HEK293 (cell line): ENCODE measurements around the gene HYPK.

Experiments
- CTCF ChIA-PET: fragments of 350-600 bp; formaldehyde crosslinking; extraction: SDS; loops from one replicate; lab custom pipeline; 2021; ENCODE audit warnings: antibody characterized with exemption; lab: Yijun Ruan, JAX
- POLR2A ChIA-PET: fragments of 300-600 bp; formaldehyde crosslinking; extraction: SDS; loops from one replicate; lab custom pipeline; 2020; ENCODE audit warnings: antibody characterized with exemption, inconsistent platforms; lab: Yijun Ruan, JAX
- H3K27ac ChIP-seq: fragments of 200-500 bp; sonication (Bioruptor generic); 2 replicates; pipeline ENCODE4 v1.5.1; 2014; ENCODE audit warnings: low read depth, low read length, control low read depth, inconsistent platforms; ENCODE audit errors: extremely low read depth
- H3K36me3 ChIP-seq, 2 experiments: fragments of 200-500 bp in 1 of 2; sonication (Bioruptor generic) in 1 of 2; 1 replicate in 1 of 2; 2 replicates in 1 of 2; pipeline ENCODE4 v1.5.1; 2014 to 2017; ENCODE audit warnings: inconsistent platforms in 2 of 2, low read length in 2 of 2; ENCODE audit not compliant: control insufficient read depth in 2 of 2, insufficient read depth in 1 of 2
- H3K4me1 ChIP-seq: fragments of 200-500 bp; sonication (Bioruptor generic); 2 replicates; pipeline ENCODE4 v1.5.1; 2014; ENCODE audit warnings: mild to moderate bottlenecking, low read length, inconsistent platforms; ENCODE audit not compliant: control insufficient read depth, insufficient read depth
- H3K4me3 ChIP-seq: 2 replicates; pipeline ENCODE4 v1.5.1; 2011; ENCODE audit warnings: low read depth, mild to moderate bottlenecking, control low read depth, low read length, moderate library complexity
- H3K9me3 ChIP-seq: fragments of 200-500 bp; sonication (Bioruptor generic); 2 replicates; pipeline ENCODE4 v1.5.1; 2014; ENCODE audit warnings: low read depth, low read length, inconsistent platforms; ENCODE audit not compliant: control insufficient read depth, insufficient read depth
- GLIS1 ChIP-seq: fragments of 450-650 bp; formaldehyde crosslinking; IDR thresholded peaks from 2 replicates; pipeline ENCODE4 v1.5.1; 2016; ENCODE audit warnings: missing biosample characterization, missing genetic modification characterization
- GLIS2 ChIP-seq: fragments of 450-650 bp; formaldehyde crosslinking; IDR thresholded peaks from 2 replicates; pipeline ENCODE4 v1.5.1; 2016; ENCODE audit warnings: missing biosample characterization, missing genetic modification characterization
- KLF1 ChIP-seq: fragments of 450-650 bp; formaldehyde crosslinking; IDR thresholded peaks from 2 replicates; pipeline ENCODE4 v1.5.1; 2016; ENCODE audit warnings: missing biosample characterization, missing genetic modification characterization
- KLF16 ChIP-seq: fragments of 450-650 bp; formaldehyde crosslinking; IDR thresholded peaks from 2 replicates; pipeline ENCODE4 v1.5.1; 2017; ENCODE audit warnings: missing biosample characterization, missing genetic modification characterization
- KLF7 ChIP-seq: fragments of 450-650 bp; formaldehyde crosslinking; IDR thresholded peaks from 2 replicates; pipeline ENCODE4 v1.5.1; 2016; ENCODE audit warnings: missing biosample characterization, missing genetic modification characterization, borderline replicate concordance
- KLF8 ChIP-seq: fragments of 450-650 bp; formaldehyde crosslinking; IDR thresholded peaks from 2 replicates; pipeline ENCODE4 v1.5.1; 2016; ENCODE audit warnings: missing biosample characterization, missing genetic modification characterization
- OSR2 ChIP-seq: fragments of 450-650 bp; formaldehyde crosslinking; IDR thresholded peaks from 2 replicates; pipeline ENCODE4 v1.5.1; 2016; ENCODE audit warnings: missing biosample characterization, missing genetic modification characterization
- PRDM1 ChIP-seq: fragments of 450-650 bp; formaldehyde crosslinking; IDR thresholded peaks from 2 replicates; pipeline ENCODE4; 2016; ENCODE audit warnings: missing biosample characterization, missing genetic modification characterization
- REPIN1 ChIP-seq: fragments of 450-650 bp; formaldehyde crosslinking; IDR thresholded peaks from 2 replicates; pipeline ENCODE4 v1.5.1; 2017; ENCODE audit warnings: missing biosample characterization, missing genetic modification characterization, low read depth
- SCRT2 ChIP-seq: fragments of 450-650 bp; formaldehyde crosslinking; IDR thresholded peaks from 2 replicates; pipeline ENCODE4 v1.5.1; 2016; ENCODE audit warnings: missing biosample characterization, missing genetic modification characterization
- SP3 ChIP-seq: fragments of 450-650 bp; formaldehyde crosslinking; IDR thresholded peaks from 2 replicates; pipeline ENCODE4 v1.5.1; 2016; ENCODE audit warnings: missing biosample characterization, missing genetic modification characterization
- ZBTB17 ChIP-seq: fragments of 450-650 bp; formaldehyde crosslinking; IDR thresholded peaks from 2 replicates; pipeline ENCODE4 v1.5.1; 2016; ENCODE audit warnings: missing biosample characterization, missing genetic modification characterization
- ZBTB44 ChIP-seq: fragments of 450-650 bp; IDR thresholded peaks from 2 replicates; pipeline ENCODE4 v1.5.1; 2018; ENCODE audit warnings: missing biosample characterization, mild to moderate bottlenecking, missing genetic modification characterization
- ZBTB49 ChIP-seq: fragments of 450-650 bp; formaldehyde crosslinking; IDR thresholded peaks from 2 replicates; pipeline ENCODE4 v1.5.1; 2016; ENCODE audit warnings: missing biosample characterization, missing genetic modification characterization, low read depth
- ZFP3 ChIP-seq: fragments of 450-650 bp; formaldehyde crosslinking; IDR thresholded peaks from 2 replicates; pipeline ENCODE4 v1.5.1; 2016; ENCODE audit warnings: low read depth, missing biosample characterization, missing genetic modification characterization
- ZNF140 ChIP-seq: fragments of 450-650 bp; formaldehyde crosslinking; IDR thresholded peaks from 2 replicates; pipeline ENCODE4 v1.5.1; 2016; ENCODE audit warnings: missing biosample characterization, missing genetic modification characterization
- ZNF18 ChIP-seq: fragments of 450-650 bp; formaldehyde crosslinking; IDR thresholded peaks from 2 replicates; pipeline ENCODE4 v1.5.1; 2016; ENCODE audit warnings: missing biosample characterization, missing genetic modification characterization
- ZNF221 ChIP-seq: fragments of 450-650 bp; formaldehyde crosslinking; IDR thresholded peaks from 2 replicates; pipeline ENCODE4 v1.5.1; 2017; ENCODE audit warnings: missing biosample characterization, missing genetic modification characterization, borderline replicate concordance
- ZNF23 ChIP-seq: fragments of 450-650 bp; formaldehyde crosslinking; IDR thresholded peaks from 2 replicates; pipeline ENCODE4 v1.5.1; 2016; ENCODE audit warnings: missing biosample characterization, missing genetic modification characterization, borderline replicate concordance
- ZNF341 ChIP-seq: fragments of 450-650 bp; formaldehyde crosslinking; IDR thresholded peaks from 2 replicates; pipeline ENCODE4; 2016; ENCODE audit warnings: low read depth, missing biosample characterization, missing genetic modification characterization
- ZNF398 ChIP-seq: fragments of 450-650 bp; formaldehyde crosslinking; IDR thresholded peaks from 2 replicates; pipeline ENCODE4 v1.5.1; 2017; ENCODE audit warnings: missing biosample characterization, missing genetic modification characterization
- ZNF48 ChIP-seq: fragments of 450-650 bp; formaldehyde crosslinking; IDR thresholded peaks from 2 replicates; pipeline ENCODE4 v1.5.1; 2016; ENCODE audit warnings: missing biosample characterization, missing genetic modification characterization
- ZNF600 ChIP-seq: fragments of 450-650 bp; formaldehyde crosslinking; IDR thresholded peaks from 2 replicates; pipeline ENCODE4 v1.5.1; 2016; ENCODE audit warnings: missing biosample characterization, missing genetic modification characterization
- ZNF664 ChIP-seq: fragments of 450-650 bp; formaldehyde crosslinking; IDR thresholded peaks from 2 replicates; pipeline ENCODE4 v1.5.1; 2016; ENCODE audit warnings: missing biosample characterization, missing genetic modification characterization
- ZNF76 ChIP-seq: fragments of 450-650 bp; formaldehyde crosslinking; IDR thresholded peaks from 2 replicates; pipeline ENCODE4; 2016; ENCODE audit warnings: low read depth, missing biosample characterization, missing genetic modification characterization, borderline replicate concordance
- ZNF791 ChIP-seq: fragments of 450-650 bp; formaldehyde crosslinking; IDR thresholded peaks from 2 replicates; pipeline ENCODE4 v1.5.1; 2016; ENCODE audit warnings: missing biosample characterization, missing genetic modification characterization
- ZXDB ChIP-seq: fragments of 450-650 bp; formaldehyde crosslinking; IDR thresholded peaks from 2 replicates; pipeline ENCODE4 v1.5.1; 2016; ENCODE audit warnings: missing biosample characterization, missing genetic modification characterization

HYPK gene

GRCh38 chr15:43776101-43776717 is 24.2 kb upstream of the HYPK start (continued):
- TF ChIP-seq ZNF18 (tag by site-specific recombination) (no peak), KLF7 (tag by site-specific recombination) (no peak), ZNF664 (tag by site-specific recombination) (no peak), GLIS1 (tag by site-specific recombination) (peak; percentile 97), PRDM1 (no peak), ZXDB (tag by site-specific recombination) (0 out of 2 replicates have a peak, but pooled peaks have one; percentile 9), ZBTB17 (tag by site-specific recombination) (no peak), ZNF23 (tag by site-specific recombination) (no peak), ZNF791 (no peak), ZBTB49 (tag by site-specific recombination) (no peak), ZNF76 (tag by site-specific recombination) (peak; percentile 83), KLF1 (tag by site-specific recombination) (no peak), OSR2 (tag by site-specific recombination) (peak; percentile 46)

GRCh38 chr15:43776718-43777266 is 23.6 kb upstream of the HYPK start, which contains the start of gene ELL3:
Gene ELL3, minus strand, starts transcription at chr15:43776966. Its CDS starts 65 bp downstream, at chr15:43776901.
- peaks cover 5% of the 10 kb centered on the region; the same call in 1 of the 2 replicates for H3K4me1 ChIP-seq
- H3K27ac ChIP-seq = peak within 1 kb of the TSS; percentile 92
- peak; percentile 63 for TF ChIP-seq GLIS2
- TF ChIP-seq REPIN1 (tag by site-specific recombination) = no peak
- TF ChIP-seq SCRT2 (tag by site-specific recombination) = peak; percentile 99
- TF ChIP-seq GLIS1 (tag by site-specific recombination) = no peak; the same call in 1 of the 2 replicates
- TF ChIP-seq ZNF48 (tag by site-specific recombination) = no peak
- TF ChIP-seq SP3 (tag by site-specific recombination) = peak; percentile 69
- peak; percentile 61; the same call in 1 of the 2 replicates for TF ChIP-seq KLF8 (tag by site-specific recombination)
- TF ChIP-seq ZNF341 = 0 out of 2 replicates have a peak, but pooled peaks have one; percentile 62
- TF ChIP-seq ZNF398 (tag by site-specific recombination) = 0 out of 2 replicates have a peak, but pooled peaks have one; percentile 51
- no peak for TF ChIP-seq ZNF600 (tag by site-specific recombination)
- TF ChIP-seq KLF16 (tag by site-specific recombination) = 0 out of 2 replicates have a peak, but pooled peaks have one; percentile 16
- TF ChIP-seq ZNF221 (tag by site-specific recombination) = no peak
- no peak for TF ChIP-seq ZBTB44 (tag by site-specific recombination)
- TF ChIP-seq ZNF18 (tag by site-specific recombination) = no peak
- TF ChIP-seq ZFP3 (tag by site-specific recombination) = no peak
- TF ChIP-seq ZNF140 = no peak

More at GRCh38 chr15:43776718-43777266, 23.6 kb upstream of the HYPK start, which contains the start of gene ELL3:
- no peaks in the 10 kb centered on the region for H3K9me3 ChIP-seq
- H3K36me3 ChIP-seq = peaks cover 19 to 25% of the 10 kb centered on the region in 2 experiments
- ChIA-PET POLR2A (interaction anchor here (0.5 to 2.0 kb wide), 10 partner anchors 11 to 647 kb away, joined by 3 to 8 read pairs (median 3); partner anchors contain the start of genes FRMD5, HYPK, MFAP1 and SERF2), CTCF (interaction anchor here (0.6 to 1.9 kb wide), 7 partner anchors 12 to 406 kb away, joined by 3 to 7 read pairs (median 4); partner anchors contain the start of genes TUBGCP4 and ZSCAN29)
- peak within 1 kb of the TSS; percentile 45 for H3K4me3 ChIP-seq
